ENCODE results near the gene ARV1.

DNA sequence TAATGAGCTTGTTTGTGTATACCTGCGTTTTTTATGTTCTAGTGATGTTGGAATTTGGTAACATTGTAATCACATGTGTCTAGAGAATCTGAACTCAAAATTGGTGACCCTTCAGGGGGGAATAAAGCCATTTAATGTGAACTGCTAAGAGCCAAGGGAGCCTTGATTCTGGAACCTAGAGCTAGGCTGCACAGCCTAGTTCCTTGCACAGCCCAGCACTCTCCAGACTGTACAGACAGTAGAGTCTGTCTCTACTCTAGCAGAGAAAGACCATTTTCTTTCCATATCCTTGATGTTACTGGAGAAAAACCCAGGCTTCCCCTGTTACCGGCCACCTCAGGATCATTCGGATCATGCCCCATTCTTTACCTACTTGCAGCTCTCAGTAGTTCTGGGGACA is 8.6 kb downstream of the ARV1 start:
- no peak for TF ChIP-seq CTCF (IDR thresholded peaks at IDR 0.05)
- no peak for TF ChIP-seq ZFX (IDR thresholded peaks at IDR 0.05; ENCODE audit: borderline replicate concordance)

Data from 22Rv1 (cell line).